Esophagus muscularis mucosa (tissue), 3 donors: ENCODE data around the gene NME7.

Experiments
- POLR2A ChIP-seq: fragments of 450-650 bp; IDR thresholded peaks from one replicate; pipeline ENCODE4 v1.6.1; 2017; ENCODE audit warnings: antibody characterized with exemption, moderate library complexity, mild to moderate bottlenecking, low read depth
- TF ChIP-seq, protein P1 (sequence below), 3 experiments: fragments of 200-600 bp in 2 of 3; fragments of 450-650 bp in 1 of 3; sonication (generic) in 2 of 3; IDR thresholded peaks; one replicate each; pipeline ENCODE4 v1.5.1; 2017 to 2019; ENCODE audit warnings: antibody characterized with exemption in 3 of 3, mild to moderate bottlenecking in 2 of 3, moderate library complexity in 1 of 3

DNA sequence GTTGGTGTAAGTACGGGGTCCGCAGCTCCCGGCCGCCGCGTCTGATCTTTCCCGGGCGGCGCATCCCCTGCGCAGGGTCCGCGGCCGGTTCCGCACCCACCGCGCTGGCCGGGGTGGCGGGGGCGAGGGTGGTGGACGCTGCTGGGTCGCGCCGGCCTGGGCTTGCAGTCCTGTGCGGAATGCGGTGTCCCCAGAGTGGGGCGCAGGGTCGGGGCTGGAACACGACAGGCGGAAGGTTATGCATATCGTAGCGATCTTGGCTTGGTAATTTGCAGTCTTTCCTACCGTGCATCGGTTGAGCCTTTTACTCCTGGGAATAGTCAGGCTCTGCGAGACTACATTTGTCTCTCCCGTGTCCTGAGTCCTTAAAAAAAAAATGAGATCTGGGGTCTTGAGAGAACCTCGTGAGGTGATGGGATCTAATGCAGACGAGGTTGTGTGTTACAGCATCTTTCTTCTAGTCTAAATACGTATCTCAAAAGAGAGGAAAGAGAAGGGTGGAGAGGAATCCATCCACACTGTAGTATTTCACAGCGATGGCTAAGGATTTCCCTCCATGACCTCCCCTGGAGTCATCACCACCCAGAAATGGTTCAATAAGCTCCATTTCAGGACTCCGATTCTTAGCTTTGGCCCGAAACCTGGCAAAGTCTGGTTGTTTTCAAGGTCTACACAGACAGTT lies 260.5 kb downstream of the NME7 start:
- TF ChIP-seq, protein P1, sequence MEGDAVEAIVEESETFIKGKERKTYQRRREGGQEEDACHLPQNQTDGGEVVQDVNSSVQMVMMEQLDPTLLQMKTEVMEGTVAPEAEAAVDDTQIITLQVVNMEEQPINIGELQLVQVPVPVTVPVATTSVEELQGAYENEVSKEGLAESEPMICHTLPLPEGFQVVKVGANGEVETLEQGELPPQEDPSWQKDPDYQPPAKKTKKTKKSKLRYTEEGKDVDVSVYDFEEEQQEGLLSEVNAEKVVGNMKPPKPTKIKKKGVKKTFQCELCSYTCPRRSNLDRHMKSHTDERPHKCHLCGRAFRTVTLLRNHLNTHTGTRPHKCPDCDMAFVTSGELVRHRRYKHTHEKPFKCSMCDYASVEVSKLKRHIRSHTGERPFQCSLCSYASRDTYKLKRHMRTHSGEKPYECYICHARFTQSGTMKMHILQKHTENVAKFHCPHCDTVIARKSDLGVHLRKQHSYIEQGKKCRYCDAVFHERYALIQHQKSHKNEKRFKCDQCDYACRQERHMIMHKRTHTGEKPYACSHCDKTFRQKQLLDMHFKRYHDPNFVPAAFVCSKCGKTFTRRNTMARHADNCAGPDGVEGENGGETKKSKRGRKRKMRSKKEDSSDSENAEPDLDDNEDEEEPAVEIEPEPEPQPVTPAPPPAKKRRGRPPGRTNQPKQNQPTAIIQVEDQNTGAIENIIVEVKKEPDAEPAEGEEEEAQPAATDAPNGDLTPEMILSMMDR (IDR thresholded peaks at IDR 0.05): no peak
- no peak for TF ChIP-seq POLR2A
